ENCODE data around the gene PCDHB5.
"Not testable (repeated sequence)": the region's sequence is repeated elsewhere in the genome, so short reads cannot be mapped to it uniquely, and the experiment has no call there.

Gene PCDHB5

GRCh38 chr5:141151632-141152031 is 16.6 kb downstream of the PCDHB5 start:
- DNase-seq (ENCODE audit: low read depth, low spot score): not testable (repeated sequence)

- not testable (repeated sequence) for DNase-seq (ENCODE audit: low read depth, low spot score)
Observed at GRCh38 chr5:141152096-141152495, 17.1 kb downstream of the PCDHB5 start.

GRCh38 chr5:141155540-141156374 is 20.8 kb downstream of the PCDHB5 start:
- DNase-seq (ENCODE audit: low read depth, low spot score): no peak

DNA sequence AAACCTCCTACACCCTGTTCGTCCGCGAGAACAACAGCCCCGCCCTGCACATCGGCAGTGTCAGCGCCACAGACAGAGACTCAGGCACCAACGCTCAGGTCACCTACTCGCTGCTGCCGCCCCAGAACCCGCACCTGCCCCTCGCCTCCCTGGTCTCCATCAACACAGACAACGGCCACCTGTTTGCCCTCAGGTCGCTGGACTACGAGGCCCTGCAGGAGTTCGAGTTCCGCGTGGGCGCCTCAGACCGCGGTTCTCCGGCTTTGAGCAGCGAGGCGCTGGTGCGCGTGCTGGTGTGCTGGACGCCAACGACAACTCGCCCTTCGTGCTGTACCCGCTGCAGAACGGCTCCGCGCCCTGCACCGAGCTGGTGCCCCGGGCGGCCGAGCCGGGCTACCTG is 22.4 kb downstream of the PCDHB5 start:
- not testable (repeated sequence) for DNase-seq (ENCODE audit: low read depth, low spot score)

DNA sequence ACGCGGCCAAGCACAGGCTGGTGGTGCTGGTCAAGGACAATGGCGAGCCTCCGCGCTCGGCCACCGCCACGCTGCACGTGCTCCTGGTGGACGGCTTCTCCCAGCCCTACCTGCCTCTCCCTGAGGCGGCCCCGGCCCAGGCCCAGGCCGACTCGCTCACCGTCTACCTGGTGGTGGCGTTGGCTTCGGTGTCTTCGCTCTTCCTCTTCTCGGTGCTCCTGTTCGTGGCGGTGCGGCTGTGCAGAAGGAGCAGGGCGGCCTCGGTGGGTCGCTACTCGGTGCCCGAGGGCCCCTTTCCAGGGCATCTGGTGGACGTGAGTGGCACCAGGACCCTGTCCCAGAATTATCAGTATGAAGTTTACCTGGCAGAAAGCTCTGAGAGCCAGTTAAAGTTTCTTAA is 22.9 kb downstream of the PCDHB5 start:
- DNase-seq (ENCODE audit: low read depth, low spot score): not testable (repeated sequence)

GRCh38 chr5:141172381-141173204 is 37.6 kb downstream of the PCDHB5 start, which contains the start of gene PCDHB7:
TSS of gene PCDHB7 (plus strand) at chr5:141172644. CDS start at chr5:141172836, 192 bp downstream.
- DNase-seq (ENCODE audit: low read depth, low spot score): no peak

- not testable (repeated sequence) for DNase-seq (ENCODE audit: low read depth, low spot score)
Observed at GRCh38 chr5:141174291-141175104, 39.5 kb downstream of the PCDHB5 start.

GRCh38 chr5:141175933-141176332 is 40.9 kb downstream of the PCDHB5 start:
- no peak for DNase-seq (ENCODE audit: low read depth, low spot score)

DNA sequence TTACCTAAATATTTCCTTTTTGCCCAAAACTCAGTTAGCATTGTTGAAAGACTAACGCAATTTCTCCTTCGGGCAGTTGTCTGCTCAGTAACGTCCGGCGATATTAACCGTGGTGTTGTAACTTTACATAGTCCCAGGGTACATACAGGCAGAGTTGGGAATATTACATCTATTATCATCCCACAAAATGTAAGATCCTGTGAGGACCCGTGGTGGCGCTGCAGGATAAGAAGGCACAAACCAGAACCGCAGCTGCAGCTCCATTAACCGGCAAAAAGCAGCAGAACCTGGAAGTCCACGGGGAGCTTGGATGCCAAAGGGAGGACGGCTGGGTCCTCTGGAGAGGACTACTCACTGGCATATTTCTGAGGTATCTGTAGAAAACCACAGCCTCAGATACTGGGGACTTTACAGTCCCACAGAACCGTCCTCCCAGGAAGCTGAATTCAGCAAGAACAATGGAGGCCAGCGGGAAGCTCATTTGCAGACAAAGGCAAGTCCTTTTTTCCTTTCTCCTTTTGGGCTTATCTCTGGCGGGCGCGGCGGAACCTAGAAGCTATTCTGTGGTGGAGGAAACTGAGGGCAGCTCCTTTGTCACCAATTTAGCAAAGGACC is 42.7 kb downstream of the PCDHB5 start, which contains the start of gene PCDHB8:
TSS of gene PCDHB8 (plus strand) at position 214 of the 615 bp plus-strand sequence. CDS start at position 459, 245 bp downstream.
- not testable (repeated sequence) for DNase-seq (ENCODE audit: low read depth, low spot score)

DNA sequence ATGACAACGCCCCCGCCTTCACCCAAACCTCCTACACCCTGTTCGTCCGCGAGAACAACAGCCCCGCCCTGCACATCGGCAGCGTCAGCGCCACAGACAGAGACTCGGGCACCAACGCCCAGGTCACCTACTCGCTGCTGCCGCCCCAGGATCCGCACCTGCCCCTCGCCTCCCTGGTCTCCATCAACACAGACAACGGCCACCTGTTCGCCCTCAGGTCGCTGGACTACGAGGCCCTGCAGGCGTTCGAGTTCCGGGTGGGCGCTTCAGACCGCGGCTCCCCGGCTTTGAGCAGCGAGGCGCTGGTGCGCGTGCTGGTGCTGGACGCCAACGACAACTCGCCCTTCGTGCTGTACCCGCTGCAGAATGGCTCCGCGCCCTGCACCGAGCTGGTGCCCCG is 44.4 kb downstream of the PCDHB5 start:
- not testable (repeated sequence) for DNase-seq (ENCODE audit: low read depth, low spot score)

- not testable (repeated sequence) for DNase-seq (ENCODE audit: low read depth, low spot score)
Observed at GRCh38 chr5:141179876-141180275, 44.9 kb downstream of the PCDHB5 start.

DNA sequence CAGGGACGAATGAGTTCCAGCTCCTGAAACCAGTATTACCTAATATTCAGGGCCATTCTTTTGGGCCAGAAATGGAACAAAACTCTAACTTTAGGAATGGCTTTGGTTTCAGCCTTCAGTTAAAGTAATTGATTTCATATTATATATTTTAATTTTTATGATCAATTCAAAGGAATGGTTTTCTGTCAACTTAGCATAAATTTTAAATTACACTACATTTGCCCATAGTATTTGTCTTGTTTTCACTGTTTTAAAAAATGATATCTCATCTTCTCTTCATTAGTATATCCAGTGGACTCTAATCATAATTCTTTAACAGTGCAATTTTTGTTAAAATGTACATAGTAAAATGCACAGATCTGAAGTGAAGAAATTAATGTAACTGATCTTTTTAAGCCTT is 45.3 kb downstream of the PCDHB5 start:
- no peak for DNase-seq (ENCODE audit: low read depth, low spot score)

- no peak for DNase-seq (ENCODE audit: low read depth, low spot score)
Observed at GRCh38 chr5:141182248-141182647, 47.2 kb downstream of the PCDHB5 start, which contains the start of gene PCDHB16. TSS of gene PCDHB16 (plus strand) at chr5:141182387. CDS start at chr5:141182560, 173 bp downstream.

- DNase-seq (ENCODE audit: low read depth, low spot score): not testable (repeated sequence)
Observed at GRCh38 chr5:141184117-141184855, 49.3 kb downstream of the PCDHB5 start.

DNA sequence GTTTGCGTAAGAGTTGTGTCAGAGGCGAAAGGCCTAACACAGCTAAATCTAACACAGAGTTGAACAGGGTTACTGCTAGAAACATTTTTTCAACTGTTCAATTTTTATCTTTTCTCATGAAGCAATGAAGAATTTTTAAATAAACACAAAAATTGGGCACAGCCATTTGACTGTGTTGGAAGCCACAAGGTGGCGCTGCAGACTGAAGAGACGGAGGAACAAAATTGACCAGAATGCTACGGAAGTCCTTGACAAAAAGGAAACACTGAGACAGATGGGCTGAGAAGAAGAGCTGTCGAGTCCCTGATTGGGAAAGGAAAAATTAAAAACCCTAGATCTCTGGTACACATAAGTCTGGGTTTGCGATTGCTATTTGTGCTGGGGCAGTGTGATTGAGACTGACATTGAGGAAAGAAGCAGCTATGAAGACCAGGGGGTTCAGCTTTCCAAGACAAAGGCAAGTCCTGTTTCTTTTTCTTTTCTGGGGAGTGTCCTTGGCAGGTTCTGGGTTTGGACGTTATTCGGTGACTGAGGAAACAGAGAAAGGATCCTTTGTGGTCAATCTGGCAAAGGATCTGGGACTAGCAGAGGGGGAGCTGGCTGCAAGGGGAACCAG is 52.0 kb downstream of the PCDHB5 start, which contains the start of gene PCDHB9:
TSS of gene PCDHB9 (plus strand) at position 265 of the 616 bp plus-strand sequence. CDS start at position 423, 158 bp downstream.
- DNase-seq (ENCODE audit: low read depth, low spot score): no peak
